Activated CD4-positive, alpha-beta T cell treated with anti-CD3 and anti-CD28 coated beads, Interleukin-2, Interleukin-6, amounts not matched to agents 100 ng/mL and 50 ng/mL, durations not matched to agents 16 hours and 8 hours (primary cell): ENCODE results near the gene HOXA11.
A peak's percentile ranks its signal among the peaks of the same experiment; 100 is the strongest.

Experiments
- DNase-seq: peaks from one replicate; pipeline ENCODE4 v3.0.0-alpha.2; 2020

HOXA11 gene

GRCh38 chr7:27167916-27168264 is 17.1 kb downstream of the HOXA11 start:
- no peak for DNase-seq

- no peak for DNase-seq
Observed at GRCh38 chr7:27166531-27167505, 18.2 kb downstream of the HOXA11 start.

- DNase-seq = no peak
Observed at GRCh38 chr7:27165996-27166530, 19.0 kb downstream of the HOXA11 start.

- DNase-seq = no peak
Observed at GRCh38 chr7:27165089-27165995, 19.7 kb downstream of the HOXA11 start, which contains the start of gene HOXA9. Gene HOXA9 (minus strand): TSS chr7:27165537. CDS start chr7:27165457, 80 bp downstream.

- DNase-seq = no peak
Observed at GRCh38 chr7:27164367-27165088, 20.5 kb downstream of the HOXA11 start.

- DNase-seq = no peak
Observed at GRCh38 chr7:27164045-27164366, 21.0 kb downstream of the HOXA11 start.

- no peak for DNase-seq
Observed at GRCh38 chr7:27163288-27164044, 21.6 kb downstream of the HOXA11 start.

GRCh38 chr7:27162561-27163287 is 22.3 kb downstream of the HOXA11 start:
- DNase-seq = no peak

GRCh38 chr7:27161721-27162560 is 23.1 kb downstream of the HOXA11 start:
- no peak for DNase-seq

- DNase-seq = no peak
Observed at GRCh38 chr7:27161214-27161720, 23.8 kb downstream of the HOXA11 start.

GRCh38 chr7:27160546-27161213 is 24.4 kb downstream of the HOXA11 start:
- peak; percentile 86 for DNase-seq

GRCh38 chr7:27160145-27160545 is 24.9 kb downstream of the HOXA11 start:
- DNase-seq = no peak

- no peak for DNase-seq
Observed at GRCh38 chr7:27159266-27160144, 25.5 kb downstream of the HOXA11 start.

- no peak for DNase-seq
Observed at GRCh38 chr7:27158436-27159265, 26.4 kb downstream of the HOXA11 start.

- DNase-seq = no peak
Observed at GRCh38 chr7:27157702-27158431, 27.2 kb downstream of the HOXA11 start.

- DNase-seq = no peak
Observed at GRCh38 chr7:27156916-27157701, 27.9 kb downstream of the HOXA11 start.
